Activated CD4-positive, CD25-positive, alpha-beta regulatory T cell treated with anti-CD3 and anti-CD28 coated beads, Interleukin-2, amount 50 U/mL, for 16 hours (primary cell): ENCODE data around the gene BRICD5.

Source experiments
- DNase-seq: peaks from one replicate; pipeline ENCODE4 v3.0.0-alpha.2; 2020; ENCODE audit warnings: low read depth, low spot score

The BRICD5 gene

GRCh38 chr16:2199095-2199494 lies 11.6 kb downstream of the BRICD5 start:
- DNase-seq = no peak

DNA sequence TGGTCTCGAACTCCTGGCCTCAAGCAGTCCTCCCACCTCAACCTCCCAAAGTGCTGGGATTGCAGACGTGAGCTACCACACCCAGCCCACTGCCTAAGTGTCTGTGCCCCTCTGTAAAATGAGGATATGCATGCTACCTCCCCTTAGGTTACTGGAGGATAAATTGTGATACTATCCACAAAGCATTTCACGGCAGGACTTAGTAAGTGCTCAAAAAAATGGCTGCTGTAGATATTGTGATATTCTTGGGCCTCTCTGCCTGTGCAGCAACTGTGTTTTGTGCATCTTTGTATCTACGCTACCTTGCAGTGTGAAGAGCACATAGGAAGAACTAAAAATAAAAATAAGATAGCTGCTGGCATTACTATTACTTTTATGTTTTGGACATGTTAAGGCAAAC lies 12.4 kb downstream of the BRICD5 start:
- DNase-seq = no peak

- no peak for DNase-seq
These were observed 12.9 kb downstream of the BRICD5 start for GRCh38 chr16:2197765-2198164.

DNA sequence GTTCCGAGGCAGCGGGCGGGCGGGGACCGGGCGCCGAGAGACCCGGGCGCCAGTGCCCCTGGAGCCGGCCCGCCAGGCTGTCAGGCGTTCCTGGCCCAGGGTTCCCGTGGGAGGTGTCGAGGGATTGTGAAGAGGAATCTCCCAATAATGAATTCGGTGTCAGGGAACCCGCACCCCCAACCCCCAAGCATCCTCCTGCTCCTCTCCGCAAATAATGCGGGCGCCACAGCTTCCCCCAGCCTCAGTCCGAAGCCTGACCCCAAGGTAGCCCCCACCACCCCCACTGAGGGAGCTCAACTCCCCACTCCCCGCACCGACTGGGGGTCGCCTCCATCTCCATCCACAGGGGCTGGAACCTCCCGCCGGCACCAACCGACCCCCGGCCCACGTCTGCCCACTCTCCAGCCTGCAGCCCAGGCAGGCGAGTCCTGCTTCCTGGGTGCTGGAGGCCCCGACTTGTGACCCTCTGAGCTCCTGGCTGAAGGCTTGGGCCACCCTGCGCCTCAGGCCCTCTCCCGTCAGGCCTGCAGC lies 13.6 kb downstream of the BRICD5 start:
- DNase-seq = no peak

GRCh38 chr16:2196162-2196980 lies 14.3 kb downstream of the BRICD5 start, which contains the start of gene CASKIN1:
CASKIN1 (minus strand) TSS chr16:2196605; CDS start chr16:2196432, 173 bp downstream.
- no peak for DNase-seq

DNA sequence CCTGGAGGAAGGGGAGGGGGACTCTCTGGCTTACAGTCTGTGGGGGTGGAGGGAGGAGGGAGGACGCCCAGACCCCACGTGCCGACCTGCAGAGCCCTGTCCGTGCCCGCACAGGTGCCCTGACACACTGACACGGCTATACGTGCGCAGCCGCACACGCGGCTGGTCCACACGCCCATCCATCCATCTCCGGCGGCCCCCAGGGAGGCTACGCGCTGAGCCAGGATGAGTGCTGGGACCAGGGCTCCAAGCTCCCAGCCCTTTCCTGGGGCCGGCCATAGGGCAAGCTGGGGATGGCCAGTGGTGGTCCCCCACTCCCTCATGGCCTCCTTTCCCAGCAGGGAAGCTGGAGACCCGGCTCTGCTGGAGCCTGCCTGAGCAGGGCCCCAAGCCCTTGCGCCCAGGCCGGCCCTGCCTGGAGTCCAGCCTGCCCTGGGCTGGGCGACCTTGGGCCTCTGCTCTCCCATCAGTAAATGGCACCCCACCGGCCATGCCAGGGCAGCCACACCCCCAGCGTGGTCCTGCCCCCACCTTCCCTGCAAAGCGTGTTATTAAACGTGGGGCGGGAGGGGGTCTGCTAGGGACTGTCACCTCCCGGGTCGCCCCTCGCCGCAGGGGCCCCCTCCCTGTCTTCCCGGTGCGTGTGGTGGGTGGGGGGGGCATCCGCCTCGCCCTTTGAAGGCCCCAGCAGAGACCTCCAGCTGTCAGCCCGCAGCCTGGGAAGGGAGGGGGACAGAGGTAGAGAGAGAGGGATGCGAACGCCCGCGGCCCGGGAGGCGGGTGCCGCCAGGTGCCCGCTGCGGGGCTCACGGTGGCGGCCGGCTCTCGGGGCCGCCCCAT lies 15.1 kb downstream of the BRICD5 start:
- no peak for DNase-seq

GRCh38 chr16:2194852-2195321 lies 15.8 kb downstream of the BRICD5 start:
- DNase-seq = no peak

GRCh38 chr16:2194166-2194834 lies 16.4 kb downstream of the BRICD5 start:
- DNase-seq = no peak

DNA sequence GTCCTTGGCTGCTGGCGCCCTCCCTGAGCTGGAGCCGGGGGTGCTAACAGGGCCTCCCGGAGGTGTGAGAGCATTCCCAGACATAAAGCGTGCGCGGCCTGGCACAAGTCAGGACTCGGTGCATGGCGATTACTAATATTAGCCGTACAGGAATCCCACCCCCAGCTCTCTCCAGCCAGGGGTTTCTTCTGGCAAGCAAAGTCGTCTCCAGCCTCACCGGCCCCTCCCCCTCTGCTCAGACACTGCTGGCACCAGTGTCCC lies 19.3 kb downstream of the BRICD5 start:
- DNase-seq = no peak

DNA sequence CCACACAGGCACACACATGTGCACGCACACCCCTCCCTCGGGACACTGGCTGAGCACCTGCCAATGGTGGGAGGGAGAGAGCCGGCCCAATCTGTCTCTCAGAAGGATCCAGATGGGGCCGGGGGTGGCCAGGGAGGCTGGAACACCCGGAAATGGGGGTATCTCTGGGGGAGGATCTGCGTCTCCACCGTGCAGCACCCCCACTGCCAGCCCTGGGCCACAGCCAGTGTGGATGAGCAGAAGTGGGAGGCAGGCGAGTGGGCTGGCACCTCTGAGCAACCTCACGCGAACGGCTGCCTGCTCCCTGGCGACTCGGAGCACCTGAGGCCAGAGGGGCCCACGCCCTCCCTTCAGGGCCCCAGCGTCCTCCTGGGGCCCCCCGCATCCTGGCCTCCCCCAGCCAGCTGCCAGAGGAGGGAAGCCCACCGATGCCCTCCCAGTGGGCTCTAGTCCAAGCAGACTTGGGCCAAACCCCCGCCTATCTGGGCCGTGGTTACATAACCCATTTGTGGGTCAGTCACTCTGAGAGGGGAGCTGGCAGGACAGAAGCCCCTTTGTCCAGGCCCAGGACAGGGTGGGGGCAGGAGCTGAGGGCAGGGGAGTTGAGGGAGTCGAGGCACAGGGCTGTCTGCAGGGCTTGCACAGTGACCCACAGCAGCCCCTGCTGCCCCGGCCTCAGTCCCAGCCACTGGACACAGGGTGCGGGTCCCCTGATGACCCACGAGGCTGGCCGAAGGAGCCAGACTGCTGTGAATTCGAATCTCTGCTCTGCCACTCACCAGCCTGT lies 19.8 kb downstream of the BRICD5 start:
- DNase-seq = no peak

DNA sequence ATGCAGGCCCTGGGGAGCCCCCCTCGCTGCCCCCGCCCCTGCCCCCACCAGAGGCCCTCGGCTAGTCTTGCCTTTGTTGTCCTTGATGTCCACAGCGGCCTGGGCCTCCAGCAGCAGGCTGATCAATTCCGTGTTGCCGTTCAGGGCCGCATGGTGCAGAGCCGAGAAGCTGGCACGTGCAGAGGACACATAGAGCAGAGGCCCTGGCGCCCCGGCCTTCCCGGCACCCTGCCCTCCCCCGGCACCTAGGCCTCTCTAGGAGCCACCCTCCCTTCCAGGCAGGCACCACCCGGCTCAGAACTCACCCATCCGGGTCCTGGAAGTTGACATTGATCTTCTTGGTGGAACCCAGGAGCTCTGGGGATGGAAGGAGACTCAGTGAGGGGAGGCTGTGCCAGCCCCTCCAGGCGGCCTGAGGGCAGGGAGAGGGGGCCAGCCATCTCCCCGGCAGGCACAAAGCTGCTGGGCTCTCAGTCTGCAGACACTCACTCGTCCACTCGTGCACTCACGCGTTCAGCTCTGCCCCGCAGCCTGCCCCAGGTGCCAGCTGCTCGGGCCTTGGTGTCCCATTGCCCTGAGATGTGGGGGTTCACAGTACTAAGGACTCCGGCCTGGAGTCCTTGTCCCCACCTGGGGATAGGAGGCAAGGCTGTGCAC lies 20.5 kb downstream of the BRICD5 start:
- no peak for DNase-seq

GRCh38 chr16:2189252-2189893 lies 21.3 kb downstream of the BRICD5 start:
- no peak for DNase-seq

- DNase-seq = no peak
These were observed 22.3 kb downstream of the BRICD5 start for GRCh38 chr16:2188395-2188794.

DNA sequence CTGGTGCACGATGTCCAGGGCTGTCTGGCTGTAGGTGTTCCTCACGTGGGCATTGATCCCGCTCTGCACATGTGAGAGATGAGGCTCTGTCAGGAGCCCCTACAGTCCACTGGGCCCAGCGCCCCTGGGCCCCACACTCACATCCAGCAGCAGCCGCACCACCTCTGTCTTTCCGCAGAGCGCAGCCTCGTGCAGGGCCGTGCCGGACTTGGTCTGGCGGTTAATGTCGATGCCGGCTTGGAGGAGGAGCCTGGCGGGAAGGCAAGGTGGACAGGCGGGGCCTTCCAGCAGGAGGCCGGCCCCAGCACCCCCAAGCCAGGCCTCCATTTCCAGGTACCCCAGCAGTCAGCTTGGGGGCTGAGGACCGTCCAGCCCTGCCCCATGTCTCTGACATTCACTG lies 23.5 kb downstream of the BRICD5 start:
- no peak for DNase-seq

DNA sequence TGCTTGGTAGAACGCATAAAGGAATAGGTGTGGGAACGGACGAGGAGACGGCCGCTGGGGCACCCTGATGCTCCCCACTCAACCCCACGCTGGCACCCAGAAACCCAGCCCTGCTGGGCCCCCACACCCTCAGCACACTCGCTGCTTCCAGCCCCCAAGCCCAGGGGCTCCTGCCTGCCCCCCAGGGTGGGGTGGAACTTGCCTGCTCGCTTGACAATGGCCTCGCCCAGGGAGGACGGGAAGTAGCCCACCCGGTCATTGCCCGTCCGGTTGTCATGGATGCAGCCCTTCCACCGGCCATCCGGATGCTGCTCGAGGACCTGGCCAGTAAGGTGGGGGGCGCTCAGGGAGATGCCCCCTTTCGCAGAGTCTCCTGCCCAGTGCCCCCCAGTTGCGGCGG lies 24.2 kb downstream of the BRICD5 start:
- DNase-seq = no peak

GRCh38 chr16:2186064-2186463 lies 24.6 kb downstream of the BRICD5 start:
- DNase-seq = no peak

GRCh38 chr16:2184962-2185361 lies 25.7 kb downstream of the BRICD5 start:
- DNase-seq = no peak

- no peak for DNase-seq
These were observed 26.3 kb downstream of the BRICD5 start for GRCh38 chr16:2184346-2184745.

DNA sequence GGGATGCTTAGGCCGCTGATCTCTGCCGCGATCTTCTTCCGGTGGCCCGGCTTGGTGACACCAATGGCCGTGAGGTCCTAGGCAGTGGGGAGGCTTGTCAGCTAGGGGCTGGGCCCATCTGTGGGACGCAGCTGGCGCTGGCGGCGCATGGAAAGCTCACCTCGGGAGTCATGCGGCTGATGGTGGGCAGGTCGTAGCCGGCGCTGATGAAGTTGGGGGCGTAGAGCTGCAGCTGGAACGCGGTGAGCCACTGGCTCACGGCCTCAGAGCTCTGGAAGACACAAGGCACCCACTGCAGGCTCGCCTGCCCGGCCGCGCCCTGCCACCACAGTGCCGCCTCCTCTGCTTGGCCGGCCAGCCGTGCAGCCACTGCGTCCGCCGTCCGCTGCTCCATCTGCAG lies 27.0 kb downstream of the BRICD5 start:
- DNase-seq = no peak

- DNase-seq = no peak
These were observed 28.7 kb downstream of the BRICD5 start for GRCh38 chr16:2181952-2182351.
